Spleen (tissue), 11 donors: ENCODE measurements around the gene CHD2. TPM values are rescaled to one million over a fixed set of nuclear protein-coding genes. Genes with fewer than 3 reads are reported as not detected.

Experiments
- DNase-seq: peaks from one replicate; pipeline ENCODE4 v3.0.0-alpha.2; 2020
- H3K27ac ChIP-seq, 8 donors: fragments of 200-600 bp; sonication (generic) in 7 of 8; 1 replicate in 4 of 8; 2 replicates in 4 of 8; pipeline versions ENCODE4 v1.5.0 to v1.8.0; 2016 to 2021; ENCODE audit warnings: inconsistent platforms in 4 of 8, mild to moderate bottlenecking in 4 of 8, moderate library complexity in 1 of 8
- H3K27me3 ChIP-seq, 7 donors: fragments of 200-600 bp; sonication (generic) in 6 of 7; replicated peaks in 1 of 7; 1 replicate in 4 of 7; 2 replicates in 3 of 7; pipeline versions ENCODE4 v1.5.0 to v1.8.0; 2016 to 2021; ENCODE audit warnings: inconsistent platforms in 3 of 7, mild to moderate bottlenecking in 1 of 7
- H3K36me3 ChIP-seq, 6 donors: fragments of 200-600 bp; sonication (generic) in 5 of 6; 1 replicate in 4 of 6; 2 replicates in 2 of 6; pipeline versions ENCODE4 v1.5.0 to v1.8.0; 2016 to 2021; ENCODE audit warnings: inconsistent platforms in 2 of 6
- H3K4me1 ChIP-seq, 6 donors: fragments of 200-600 bp; sonication (generic) in 5 of 6; 1 replicate in 3 of 6; 2 replicates in 3 of 6; pipeline versions ENCODE4 v1.5.0 to v1.8.0; 2016 to 2021; ENCODE audit warnings: inconsistent platforms in 3 of 6
- H3K4me3 ChIP-seq, 8 donors: fragments of 200-600 bp; sonication (generic) in 7 of 8; 1 replicate in 4 of 8; 2 replicates in 4 of 8; pipeline versions ENCODE4 v1.5.0 to v1.8.0; 2016 to 2021; ENCODE audit warnings: inconsistent platforms in 4 of 8, mild to moderate bottlenecking in 4 of 8, moderate library complexity in 2 of 8
- H3K9me3 ChIP-seq, 8 donors: fragments of 200-600 bp; sonication (generic) in 7 of 8; 1 replicate in 4 of 8; 2 replicates in 4 of 8; pipeline versions ENCODE4 v1.5.0 to v1.8.0; 2016 to 2021; ENCODE audit warnings: inconsistent platforms in 4 of 8
- POLR2A ChIP-seq, 3 donors: fragments of 450-650 bp; IDR thresholded peaks; one replicate each; pipeline ENCODE4 v1.5.1; 2017; ENCODE audit warnings: antibody characterized with exemption in 3 of 3, mild to moderate bottlenecking in 1 of 3
- POLR2AphosphoS5 ChIP-seq, 3 donors: sonication (generic); formaldehyde crosslinking; IDR thresholded peaks; one replicate each; pipeline ENCODE4 v1.5.1; 2017; ENCODE audit warnings: antibody characterized with exemption in 3 of 3
- WGBS, 5 donors: extraction: QIAGEN DNeasy Blood & Tissue Kit in 3 of 5; methylation state at CpG; one replicate each; pipeline versions ENCODE4 v1.1.5 to v1.1.7; 2013 to 2018; 5-methylcytosine and 5-hydroxymethylcytosine counted together
- intact Hi-C: fragments of 100-400 bp; cut with DNase I; formaldehyde crosslinking; loops from one replicate; pipeline ENCODE4 v1.15.0; 2023; ENCODE audit warnings: low total_unique reads
- polyA plus RNA-seq, 3 donors: library from polyadenylated mRNA; stranded (reverse); fragments of 200-250 nt; gene quantifications; one replicate each; pipeline ENCODE4 v1.2.1, GENCODE V29; 2013
- total RNA-seq, 7 donors: library from RNA; depleted of rRNA in 3 of 7; stranded (reverse); fragments of >200 nt in 3 of 7; fragmentation: NEBNext Ultra II Directional in 4 of 7; extraction: Animal tissue kit (Norgen Biotek cat#: 25700) in 4 of 7; gene quantifications; one replicate each; pipeline versions ENCODE4 v1.1.0 to v1.2.1, GENCODE V29; 2016 to 2021
- TF ChIP-seq, protein P1 (sequence below), 11 experiments: fragments of 200-600 bp in 7 of 11; fragments of 450-650 bp in 4 of 11; sonication (generic) in 4 of 11; IDR thresholded peaks in 8 of 11; conservative IDR thresholded peaks in 3 of 11; 1 replicate in 7 of 11; 2 replicates in 4 of 11; pipeline versions ENCODE4 v1.4.0 to v1.8.0; 2016 to 2021; ENCODE audit warnings: antibody characterized with exemption in 11 of 11, inconsistent platforms in 4 of 11, mild to moderate bottlenecking in 1 of 11
- donor health status: healthy with polysubstance abuse.
- donor health status: DM: no; HTN: no; CAD: no; lungs with moderate emphysema.
- donor health status: DM: no; HTN: no; CAD: no.
- donor health status: Bipolar disorder and iron deficiency.
- donor health status: healthy.
- donor health status: DM: no; HTN: no; CAD: no.
- donor health status: DM: yes; HTN: yes; CAD: no.

CHD2 gene
- total and polyA plus RNA-seq, 10 donors = 37.3 to 232 (median 170) TPM

DNA sequence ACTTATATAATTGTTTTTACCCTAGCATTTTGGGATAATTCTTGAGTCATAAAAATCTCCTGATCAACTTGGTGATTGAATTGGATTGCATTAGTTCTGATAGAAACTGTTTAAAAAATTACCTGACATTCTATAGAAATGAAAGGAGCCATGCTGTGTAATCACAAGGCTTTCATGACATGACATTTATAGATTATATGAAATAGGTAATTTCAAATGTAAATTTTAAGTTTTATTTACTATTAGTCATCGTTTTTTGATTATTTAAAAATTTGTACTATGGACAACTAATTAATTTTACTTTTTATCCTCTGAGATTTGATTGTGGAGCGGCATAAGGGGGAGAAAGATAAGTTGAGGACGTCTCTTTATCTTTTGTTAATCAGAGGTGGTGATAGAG lies 12.3 kb upstream of the CHD2 start:
- Histone ChIP-seq H3K4me1 (peaks cover 54 to 82% (median 76%) of the 10 kb centered on the region in 6 donors), H3K9me3 (no peaks in the 10 kb centered on the region), H3K36me3 (peaks cover 7 to 75% (median 49%) of the 10 kb centered on the region in 6 donors), H3K4me3 (peak overlapping the region in 3 of 8 donors; percentile 51 to 92 (median 68)), H3K27ac (peak overlapping the region in 6 of 8 donors; percentile 4 to 100 (median 100)), H3K27me3 (no peaks in the 10 kb centered on the region)
- no peak for DNase-seq
- WGBS, 5 donors = 55 to 68% (median 62%) methylated on average over 3 of the region's 3 CpGs
- intact Hi-C loops = no loop called here
- TF ChIP-seq, protein P1, sequence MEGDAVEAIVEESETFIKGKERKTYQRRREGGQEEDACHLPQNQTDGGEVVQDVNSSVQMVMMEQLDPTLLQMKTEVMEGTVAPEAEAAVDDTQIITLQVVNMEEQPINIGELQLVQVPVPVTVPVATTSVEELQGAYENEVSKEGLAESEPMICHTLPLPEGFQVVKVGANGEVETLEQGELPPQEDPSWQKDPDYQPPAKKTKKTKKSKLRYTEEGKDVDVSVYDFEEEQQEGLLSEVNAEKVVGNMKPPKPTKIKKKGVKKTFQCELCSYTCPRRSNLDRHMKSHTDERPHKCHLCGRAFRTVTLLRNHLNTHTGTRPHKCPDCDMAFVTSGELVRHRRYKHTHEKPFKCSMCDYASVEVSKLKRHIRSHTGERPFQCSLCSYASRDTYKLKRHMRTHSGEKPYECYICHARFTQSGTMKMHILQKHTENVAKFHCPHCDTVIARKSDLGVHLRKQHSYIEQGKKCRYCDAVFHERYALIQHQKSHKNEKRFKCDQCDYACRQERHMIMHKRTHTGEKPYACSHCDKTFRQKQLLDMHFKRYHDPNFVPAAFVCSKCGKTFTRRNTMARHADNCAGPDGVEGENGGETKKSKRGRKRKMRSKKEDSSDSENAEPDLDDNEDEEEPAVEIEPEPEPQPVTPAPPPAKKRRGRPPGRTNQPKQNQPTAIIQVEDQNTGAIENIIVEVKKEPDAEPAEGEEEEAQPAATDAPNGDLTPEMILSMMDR (IDR thresholded peaks at IDR 0.05 in 8 of 11, conservative IDR thresholded peaks at IDR 0.05 in 3 of 11) = no peak
- TF ChIP-seq POLR2AphosphoS5 (IDR thresholded peaks at IDR 0.05) = no peak
- no peak for TF ChIP-seq POLR2A (IDR thresholded peaks at IDR 0.05)

DNA sequence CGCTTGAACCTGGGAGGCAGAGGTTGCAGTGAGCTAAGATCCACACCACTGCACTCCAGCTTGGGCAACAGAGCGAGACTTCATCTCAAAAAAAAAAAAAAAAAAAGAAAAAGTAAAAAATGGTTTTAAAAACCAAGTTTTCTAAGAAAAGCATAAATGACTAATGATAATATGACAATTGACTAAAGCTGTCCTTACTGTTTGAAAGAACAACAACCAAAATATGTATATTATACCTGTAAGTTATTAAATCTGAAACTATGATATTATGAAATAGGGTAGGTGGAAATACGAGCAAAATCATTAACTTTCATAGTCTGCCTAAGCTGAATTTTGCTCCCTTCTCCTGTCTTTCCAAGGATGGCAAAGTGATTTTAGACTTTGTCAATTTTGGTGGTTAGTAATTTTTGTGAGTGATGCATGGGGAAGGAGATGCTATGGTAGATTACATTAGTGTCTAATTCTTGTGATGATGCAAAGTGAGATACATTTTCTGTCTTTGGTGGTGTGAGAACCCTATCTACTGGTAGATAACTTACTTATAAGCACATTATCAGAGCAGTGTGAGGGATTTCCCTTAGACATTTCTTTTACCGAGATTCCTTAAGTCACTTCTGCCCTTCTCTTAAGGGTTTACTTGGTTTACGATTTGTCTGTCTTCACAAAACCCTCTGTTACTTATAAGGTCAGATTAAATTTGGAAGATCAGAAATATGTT lies 10.6 kb upstream of the CHD2 start:
- peak overlapping the region in 5 of 8 donors; percentile 21 to 100 (median 65) for H3K27ac ChIP-seq
- WGBS, 5 donors = 69 to 81% (median 75%) methylated on average over 5 of the region's 5 CpGs
- peak overlapping the region in 1 of 8 donors; percentile 8 for H3K4me3 ChIP-seq

DNA sequence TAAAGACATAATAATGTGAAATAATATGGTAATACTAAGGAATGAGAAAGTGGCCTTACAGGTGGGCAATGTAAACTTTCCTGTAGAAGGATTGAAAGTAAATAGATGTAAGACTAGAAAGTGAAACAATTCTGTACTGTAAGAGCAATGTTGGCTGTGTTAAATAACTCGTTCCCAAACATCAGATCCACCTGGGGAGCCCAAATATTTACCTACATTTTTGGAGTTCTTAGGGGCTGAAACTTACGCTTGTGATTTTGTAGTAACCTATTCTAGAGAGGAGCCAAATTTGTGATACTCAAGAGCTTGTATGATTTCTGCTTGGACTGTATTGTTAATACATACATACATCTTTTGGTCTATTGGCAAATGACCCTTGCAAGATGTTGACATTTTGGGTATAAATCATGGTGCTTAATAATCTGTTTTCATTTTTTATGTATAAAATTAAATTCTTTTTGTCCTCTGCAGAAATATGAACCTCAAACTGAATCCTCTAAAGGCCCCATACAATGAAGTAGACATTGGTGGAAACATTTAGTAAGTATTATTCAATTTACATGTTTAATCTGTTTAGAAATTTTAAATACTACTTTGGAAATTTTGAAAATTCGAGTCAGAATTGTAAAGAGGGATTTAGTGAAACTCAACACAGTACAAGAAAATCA lies 8.5 kb upstream of the CHD2 start:
- intact Hi-C loops = no loop called here
- H3K27me3 ChIP-seq = no peaks in the 10 kb centered on the region
- H3K4me3 ChIP-seq = no peak overlapping the region
- DNase-seq = no peak
- no peaks in the 10 kb centered on the region for H3K9me3 ChIP-seq
- TF ChIP-seq POLR2AphosphoS5 (IDR thresholded peaks at IDR 0.05) = no peak
- TF ChIP-seq POLR2A (IDR thresholded peaks at IDR 0.05) = no peak
- TF ChIP-seq, protein P1 (IDR thresholded peaks at IDR 0.05 in 8 of 11, conservative IDR thresholded peaks at IDR 0.05 in 3 of 11) = no peak
- peaks cover 7 to 100% (median 66%) of the 10 kb centered on the region in 6 donors for H3K36me3 ChIP-seq
- H3K27ac ChIP-seq = peak overlapping the region in 7 of 8 donors; percentile 0 to 52 (median 25)
- peaks cover 60 to 98% (median 96%) of the 10 kb centered on the region in 6 donors for H3K4me1 ChIP-seq
- WGBS, 5 donors = 66 to 79% (median 77%) methylated on average over 3 of the region's 3 CpGs

More for the DNA sequence above, 10.6 kb upstream of the CHD2 start:
- no peaks in the 10 kb centered on the region for H3K9me3 ChIP-seq
- TF ChIP-seq POLR2AphosphoS5 (IDR thresholded peaks at IDR 0.05) (no peak), POLR2A (IDR thresholded peaks at IDR 0.05) (no peak)
- TF ChIP-seq, protein P1 (IDR thresholded peaks at IDR 0.05 in 8 of 11, conservative IDR thresholded peaks at IDR 0.05 in 3 of 11) = no peak
- DNase-seq = no peak
- H3K27me3 ChIP-seq = no peaks in the 10 kb centered on the region
- intact Hi-C loops = no loop called here
- H3K36me3 ChIP-seq = peaks cover 7 to 92% (median 65%) of the 10 kb centered on the region in 6 donors
- peaks cover 55 to 98% (median 91%) of the 10 kb centered on the region in 6 donors for H3K4me1 ChIP-seq

DNA sequence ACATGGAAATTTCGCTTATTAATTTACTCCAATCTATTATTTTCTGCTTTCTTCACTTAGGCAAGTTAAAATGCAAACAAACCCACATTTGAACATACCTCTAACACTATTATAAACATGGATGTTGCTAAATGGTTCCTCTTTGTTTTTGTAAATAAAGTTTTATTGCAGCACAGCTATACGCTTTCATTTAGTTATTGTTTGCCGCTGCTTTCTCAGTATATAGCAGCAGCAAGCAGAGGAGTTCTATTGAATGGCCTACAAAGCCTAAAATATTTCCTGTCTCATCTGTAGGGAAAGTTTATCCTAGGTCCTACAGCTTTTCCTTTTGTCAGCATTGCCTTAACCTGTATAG lies 7.9 kb upstream of the CHD2 start:
- Histone ChIP-seq H3K27ac (peak overlapping the region in 3 of 8 donors; percentile 18 to 26 (median 25)), H3K27me3 (no peaks in the 10 kb centered on the region), H3K4me1 (peaks cover 58 to 98% (median 96%) of the 10 kb centered on the region in 6 donors), H3K9me3 (no peaks in the 10 kb centered on the region), H3K4me3 (no peak overlapping the region), H3K36me3 (peaks cover 7 to 99% (median 65%) of the 10 kb centered on the region in 6 donors)
- intact Hi-C loops = no loop called here
- 89 to 96% (median 93%) methylated on average over 3 of the region's 3 CpGs for WGBS, 5 donors
- no peak for TF ChIP-seq POLR2A (IDR thresholded peaks at IDR 0.05)
- DNase-seq = no peak
